Measurements from ENCODE around the gene UACA. TPM values are rescaled to one million over a fixed set of nuclear protein-coding genes. Genes with fewer than 3 reads are reported as not detected.

UACA gene
- total RNA-seq, 1 donor from 2014 or later = 0.68 TPM

GRCh38 chr15:70794596-70795310, 31.4 kb upstream of the UACA start:
- H3K9me3 Mint-ChIP-seq = no peaks in the 10 kb centered on the region
- H3K27me3 Mint-ChIP-seq = peaks cover 13% of the 10 kb centered on the region
- no peaks in the 10 kb centered on the region for H3K4me1 Mint-ChIP-seq
- no peak overlapping the region for H3K27ac Mint-ChIP-seq
- no peak overlapping the region for H3K4me3 Mint-ChIP-seq
- intact Hi-C loops (cut with micrococcal nuclease) = no loop called here
- DNase-seq = no peak
- no peaks in the 10 kb centered on the region for H3K36me3 Mint-ChIP-seq (ENCODE audit: low read depth)

DNA sequence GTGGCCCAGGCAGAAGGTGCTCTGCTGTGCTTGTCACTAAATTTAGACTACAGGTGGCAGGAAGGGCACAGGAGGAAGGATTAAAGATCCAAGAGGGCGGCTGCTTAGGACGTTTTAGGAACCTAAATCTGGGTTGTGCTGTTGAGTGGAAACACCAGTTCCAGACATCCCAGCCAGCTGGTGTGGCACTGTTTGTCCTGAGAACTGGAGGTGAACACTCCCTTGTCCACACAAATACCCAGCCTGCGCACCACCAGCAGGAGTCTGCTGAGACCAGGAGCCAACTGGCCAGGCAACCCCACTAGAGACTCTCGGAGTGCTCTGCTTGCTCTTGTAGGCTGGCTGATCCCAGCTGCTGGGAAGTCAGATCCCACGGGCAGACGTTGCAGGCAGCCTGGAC, 30.3 kb upstream of the UACA start:
- H3K4me1 Mint-ChIP-seq = no peaks in the 10 kb centered on the region
- no peaks in the 10 kb centered on the region for H3K36me3 Mint-ChIP-seq (ENCODE audit: low read depth)
- DNase-seq = no peak
- H3K27ac Mint-ChIP-seq = no peak overlapping the region
- H3K27me3 Mint-ChIP-seq = peaks cover 12% of the 10 kb centered on the region
- no peaks in the 10 kb centered on the region for H3K9me3 Mint-ChIP-seq
- intact Hi-C loops (cut with micrococcal nuclease) = no loop called here
- H3K4me3 Mint-ChIP-seq = no peak overlapping the region

- H3K9me3 Mint-ChIP-seq = no peaks in the 10 kb centered on the region
- peaks cover 14% of the 10 kb centered on the region for H3K27me3 Mint-ChIP-seq
- DNase-seq = no peak
- no peak overlapping the region for H3K27ac Mint-ChIP-seq
- no peaks in the 10 kb centered on the region for H3K36me3 Mint-ChIP-seq (ENCODE audit: low read depth)
- no peaks in the 10 kb centered on the region for H3K4me1 Mint-ChIP-seq
- intact Hi-C loops (cut with micrococcal nuclease) = no loop called here
- no peak overlapping the region for H3K4me3 Mint-ChIP-seq
These were observed 28.8 kb upstream of the UACA start for GRCh38 chr15:70792171-70792573.

- Mint-ChIP-seq H3K27ac (no peak overlapping the region), H3K27me3 (peaks cover 14% of the 10 kb centered on the region), H3K9me3 (no peaks in the 10 kb centered on the region)
These were observed 27.9 kb upstream of the UACA start for GRCh38 chr15:70791259-70791658.

DNA sequence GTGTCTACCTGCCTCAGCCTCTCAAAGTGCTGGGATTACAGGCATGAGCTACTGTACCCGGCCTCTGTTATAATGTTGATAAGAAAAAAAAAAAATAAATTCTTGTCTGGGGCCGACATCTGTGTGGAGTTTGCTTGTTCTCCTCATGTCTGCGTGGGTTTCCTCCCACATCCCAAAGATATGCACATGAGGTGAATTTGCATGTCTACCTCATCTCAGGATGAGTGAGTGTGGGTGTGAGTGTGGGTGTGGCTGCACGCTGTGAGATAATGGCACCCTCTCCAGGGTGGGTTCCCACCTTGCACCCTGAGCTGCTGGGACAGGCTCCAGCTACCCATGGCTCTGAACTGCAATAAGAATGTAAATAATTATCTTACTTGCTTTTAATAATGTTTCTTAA, 25.9 kb upstream of the UACA start:
- H3K9me3 Mint-ChIP-seq = no peaks in the 10 kb centered on the region
- no peak for DNase-seq
- H3K36me3 Mint-ChIP-seq (ENCODE audit: low read depth) = no peaks in the 10 kb centered on the region
- intact Hi-C loops (cut with micrococcal nuclease) = no loop called here
- H3K4me1 Mint-ChIP-seq = no peaks in the 10 kb centered on the region
- no peak overlapping the region for H3K4me3 Mint-ChIP-seq
- H3K27ac Mint-ChIP-seq = no peak overlapping the region
- H3K27me3 Mint-ChIP-seq = peaks cover 14% of the 10 kb centered on the region

More at GRCh38 chr15:70791259-70791658, 27.9 kb upstream of the UACA start:
- Mint-ChIP-seq H3K4me3 (no peak overlapping the region), H3K4me1 (no peaks in the 10 kb centered on the region), H3K36me3 (ENCODE audit: low read depth) (no peaks in the 10 kb centered on the region)
- DNase-seq = no peak
- intact Hi-C loops (cut with micrococcal nuclease) = no loop called here

- DNase-seq = no peak
- Mint-ChIP-seq H3K27me3 (peaks cover 17% of the 10 kb centered on the region), H3K27ac (no peak overlapping the region), H3K4me1 (no peaks in the 10 kb centered on the region), H3K4me3 (no peak overlapping the region), H3K36me3 (ENCODE audit: low read depth) (no peaks in the 10 kb centered on the region), H3K9me3 (no peaks in the 10 kb centered on the region)
- intact Hi-C loops (cut with micrococcal nuclease) = no loop called here
These were observed 25.0 kb upstream of the UACA start for GRCh38 chr15:70788114-70789049.

DNA sequence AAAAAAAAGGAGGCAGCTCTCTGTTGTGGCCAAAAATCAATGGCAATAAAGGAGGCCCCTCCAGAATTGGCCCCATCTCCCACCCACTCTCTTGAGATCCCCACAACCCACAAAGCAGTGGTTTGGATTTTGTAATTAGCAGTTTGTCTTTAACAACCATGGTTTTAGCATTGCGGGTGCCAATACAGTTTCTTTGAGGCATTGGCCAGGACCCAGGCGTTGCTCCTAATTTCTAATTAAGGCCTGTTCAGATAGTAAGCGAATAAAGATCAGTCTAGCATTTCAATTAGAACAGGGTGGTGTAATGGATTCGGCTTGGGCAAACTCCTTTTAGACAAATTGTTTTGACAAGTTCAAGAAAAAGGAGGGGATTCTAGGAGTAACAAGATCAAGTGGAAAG, 23.6 kb upstream of the UACA start:
- no peak for DNase-seq
- intact Hi-C loops (cut with micrococcal nuclease) = no loop called here
- Mint-ChIP-seq H3K9me3 (no peaks in the 10 kb centered on the region), H3K27ac (no peak overlapping the region), H3K36me3 (ENCODE audit: low read depth) (no peaks in the 10 kb centered on the region), H3K4me1 (no peaks in the 10 kb centered on the region), H3K27me3 (peaks cover 10% of the 10 kb centered on the region), H3K4me3 (no peak overlapping the region)

DNA sequence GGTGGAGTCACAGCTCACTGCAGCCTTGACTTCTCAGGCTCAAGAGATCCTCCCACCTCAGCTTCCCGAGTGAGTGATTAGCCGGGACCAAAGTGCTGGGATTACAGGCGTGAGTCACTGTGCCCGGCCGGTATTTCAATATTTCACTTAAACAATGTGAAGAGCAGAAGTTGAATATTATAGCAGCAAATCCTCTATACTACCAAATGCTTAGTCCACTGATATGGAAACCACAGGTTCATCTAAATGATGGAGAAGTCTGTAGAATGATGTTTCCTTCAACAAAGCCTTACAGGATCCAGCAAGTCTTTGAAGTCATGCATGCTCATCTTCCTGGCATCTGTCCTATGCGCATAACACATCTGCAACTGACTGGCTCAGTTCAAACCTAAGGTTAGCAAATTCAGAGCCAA, 20.3 kb upstream of the UACA start:
- intact Hi-C loops (cut with micrococcal nuclease) = no loop called here
- Mint-ChIP-seq H3K4me1 (no peaks in the 10 kb centered on the region), H3K4me3 (no peak overlapping the region), H3K36me3 (ENCODE audit: low read depth) (no peaks in the 10 kb centered on the region), H3K9me3 (no peaks in the 10 kb centered on the region), H3K27ac (no peak overlapping the region), H3K27me3 (peaks cover 14% of the 10 kb centered on the region)
- DNase-seq = no peak

DNA sequence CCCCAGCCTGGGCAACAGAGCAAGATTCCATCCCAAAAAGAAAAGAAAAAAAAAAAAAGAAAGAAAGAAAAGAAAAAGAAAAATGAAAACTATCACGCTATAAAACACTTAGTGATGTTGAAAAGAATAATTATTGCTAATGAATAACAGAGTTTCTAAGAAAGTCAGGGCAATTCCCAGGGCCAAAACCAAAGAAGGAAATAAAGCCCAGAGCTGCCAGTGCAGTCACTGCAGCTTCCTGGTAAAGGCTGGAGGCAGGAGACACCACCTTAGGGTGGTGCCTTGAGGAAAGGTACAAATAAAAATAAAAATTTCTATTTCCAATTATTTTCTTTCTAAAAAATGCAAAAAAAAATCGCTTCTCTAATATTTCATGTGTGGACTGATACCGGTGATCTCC, 19.7 kb upstream of the UACA start:
- Mint-ChIP-seq H3K36me3 (ENCODE audit: low read depth) (no peaks in the 10 kb centered on the region), H3K9me3 (no peaks in the 10 kb centered on the region), H3K27ac (no peak overlapping the region), H3K4me3 (no peak overlapping the region), H3K4me1 (no peaks in the 10 kb centered on the region), H3K27me3 (peaks cover 12% of the 10 kb centered on the region)
- intact Hi-C loops (cut with micrococcal nuclease) = no loop called here
- no peak for DNase-seq

GRCh38 chr15:70781236-70781635, 17.9 kb upstream of the UACA start:
- Mint-ChIP-seq H3K27me3 (peaks cover 18% of the 10 kb centered on the region), H3K9me3 (no peaks in the 10 kb centered on the region), H3K4me3 (no peak overlapping the region), H3K36me3 (ENCODE audit: low read depth) (no peaks in the 10 kb centered on the region), H3K27ac (no peak overlapping the region), H3K4me1 (no peaks in the 10 kb centered on the region)
- DNase-seq = no peak
- intact Hi-C loops (cut with micrococcal nuclease) = no loop called here

DNA sequence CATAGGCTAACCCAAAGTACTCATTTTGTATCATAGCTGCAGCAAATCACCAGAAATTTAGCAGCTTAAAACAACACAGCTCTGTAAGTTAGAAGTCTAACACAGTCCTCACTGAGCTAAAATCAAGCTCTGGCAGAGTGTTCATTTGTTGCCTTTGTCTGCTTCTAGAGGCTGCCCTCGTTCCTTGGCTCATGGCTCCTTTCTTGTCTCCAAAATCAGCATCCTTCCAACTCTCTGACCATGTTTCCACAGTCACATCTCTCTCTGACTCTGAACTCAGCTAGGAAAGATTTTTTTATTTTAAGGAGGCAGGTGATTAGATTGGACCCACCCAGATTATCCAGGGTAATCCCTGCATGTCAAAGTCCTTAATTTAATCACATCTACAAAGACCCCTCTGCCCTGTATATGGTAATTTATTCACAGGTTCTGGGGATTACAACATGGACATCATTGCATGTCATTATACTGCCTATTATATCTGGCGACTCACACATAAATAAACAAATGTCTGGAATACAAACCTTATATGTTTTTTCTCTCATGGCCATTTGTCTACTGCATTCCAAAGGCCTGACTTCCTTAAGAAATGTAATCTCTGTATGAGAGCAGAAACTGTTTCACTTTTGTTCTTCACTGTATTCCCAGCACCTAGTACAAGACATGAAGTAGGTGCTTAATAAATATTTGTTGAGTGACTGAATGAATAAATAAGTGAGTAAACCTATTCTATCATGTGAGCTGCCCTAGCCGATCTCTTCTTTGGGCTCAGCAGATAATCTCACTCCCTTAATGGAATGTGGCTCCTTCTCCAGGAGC, 15.1 kb upstream of the UACA start:
- intact Hi-C loops (cut with micrococcal nuclease) = no loop called here
- DNase-seq = no peak
- Mint-ChIP-seq H3K4me3 (no peak overlapping the region), H3K27me3 (peaks cover 15% of the 10 kb centered on the region), H3K36me3 (ENCODE audit: low read depth) (no peaks in the 10 kb centered on the region), H3K4me1 (no peaks in the 10 kb centered on the region), H3K27ac (no peak overlapping the region), H3K9me3 (no peaks in the 10 kb centered on the region)

GRCh38 chr15:70777170-70777926, 14.0 kb upstream of the UACA start:
- Mint-ChIP-seq H3K4me3 (no peak overlapping the region), H3K27ac (no peak overlapping the region), H3K4me1 (no peaks in the 10 kb centered on the region), H3K27me3 (peaks cover 20% of the 10 kb centered on the region), H3K36me3 (ENCODE audit: low read depth) (no peaks in the 10 kb centered on the region), H3K9me3 (no peaks in the 10 kb centered on the region)
- intact Hi-C loops (cut with micrococcal nuclease) = no loop called here
- no peak for DNase-seq

DNA sequence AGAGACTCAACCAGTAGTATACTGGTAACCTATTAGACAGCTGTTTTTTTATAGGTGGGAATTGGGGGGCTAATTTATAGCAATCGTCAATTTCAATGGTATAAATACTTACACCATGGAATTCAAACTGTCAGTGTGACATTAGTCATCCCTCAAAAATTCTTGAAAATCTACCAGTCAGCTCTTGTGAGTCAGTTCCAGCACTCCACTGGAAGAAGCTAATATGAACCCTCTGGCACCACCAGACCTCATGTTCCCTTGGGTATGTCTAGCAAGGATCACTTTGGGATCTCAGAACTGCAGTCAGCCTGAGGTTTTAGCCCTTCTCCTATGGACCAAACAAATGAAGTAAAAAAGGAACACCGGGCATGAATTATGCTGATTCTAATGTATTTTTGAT, 11.8 kb upstream of the UACA start:
- H3K4me1 Mint-ChIP-seq = no peaks in the 10 kb centered on the region
- H3K27ac Mint-ChIP-seq = no peak overlapping the region
- H3K27me3 Mint-ChIP-seq = peaks cover 22% of the 10 kb centered on the region
- no peak for DNase-seq
- H3K9me3 Mint-ChIP-seq = no peaks in the 10 kb centered on the region
- H3K36me3 Mint-ChIP-seq (ENCODE audit: low read depth) = no peaks in the 10 kb centered on the region
- intact Hi-C loops (cut with micrococcal nuclease) = no loop called here
- no peak overlapping the region for H3K4me3 Mint-ChIP-seq

Measured in activated CD4-positive, alpha-beta T cell treated with anti-CD3 and anti-CD28 coated beads, Interleukin-2, amount 10 ng/mL, durations not matched to agents 24 days and 14 days (primary cell).